Gastroesophageal sphincter (tissue), 3 donors: ENCODE results near the gene TM9SF4.

ENCODE experiments used
- EP300 ChIP-seq: sonication (generic); formaldehyde crosslinking; IDR thresholded peaks from one replicate; pipeline ENCODE4 v1.6.1; 2017; ENCODE audit warnings: antibody characterized with exemption, mild to moderate bottlenecking
- POLR2A ChIP-seq, 2 donors: fragments of 450-650 bp; IDR thresholded peaks; one replicate each; pipeline ENCODE4 v1.6.1; 2017; ENCODE audit warnings: antibody characterized with exemption in 2 of 2, mild to moderate bottlenecking in 2 of 2, moderate library complexity in 1 of 2
- POLR2AphosphoS5 ChIP-seq: sonication (generic); formaldehyde crosslinking; IDR thresholded peaks from one replicate; pipeline ENCODE4 v1.6.1; 2017; ENCODE audit warnings: antibody characterized with exemption
- TF ChIP-seq, protein P1 (sequence below), 4 experiments: fragments of 200-600 bp in 2 of 4; fragments of 450-650 bp in 2 of 4; sonication (generic) in 1 of 4; IDR thresholded peaks; one replicate each; pipeline ENCODE4 v1.5.1; 2017 to 2019; ENCODE audit warnings: antibody characterized with exemption in 4 of 4, mild to moderate bottlenecking in 2 of 4, moderate library complexity in 2 of 4

GRCh38 chr20:32087070-32087469, 22.4 kb upstream of the TM9SF4 start:
- TF ChIP-seq POLR2A (IDR thresholded peaks at IDR 0.05): no peak
- TF ChIP-seq POLR2AphosphoS5: no peak
- TF ChIP-seq, protein P1, sequence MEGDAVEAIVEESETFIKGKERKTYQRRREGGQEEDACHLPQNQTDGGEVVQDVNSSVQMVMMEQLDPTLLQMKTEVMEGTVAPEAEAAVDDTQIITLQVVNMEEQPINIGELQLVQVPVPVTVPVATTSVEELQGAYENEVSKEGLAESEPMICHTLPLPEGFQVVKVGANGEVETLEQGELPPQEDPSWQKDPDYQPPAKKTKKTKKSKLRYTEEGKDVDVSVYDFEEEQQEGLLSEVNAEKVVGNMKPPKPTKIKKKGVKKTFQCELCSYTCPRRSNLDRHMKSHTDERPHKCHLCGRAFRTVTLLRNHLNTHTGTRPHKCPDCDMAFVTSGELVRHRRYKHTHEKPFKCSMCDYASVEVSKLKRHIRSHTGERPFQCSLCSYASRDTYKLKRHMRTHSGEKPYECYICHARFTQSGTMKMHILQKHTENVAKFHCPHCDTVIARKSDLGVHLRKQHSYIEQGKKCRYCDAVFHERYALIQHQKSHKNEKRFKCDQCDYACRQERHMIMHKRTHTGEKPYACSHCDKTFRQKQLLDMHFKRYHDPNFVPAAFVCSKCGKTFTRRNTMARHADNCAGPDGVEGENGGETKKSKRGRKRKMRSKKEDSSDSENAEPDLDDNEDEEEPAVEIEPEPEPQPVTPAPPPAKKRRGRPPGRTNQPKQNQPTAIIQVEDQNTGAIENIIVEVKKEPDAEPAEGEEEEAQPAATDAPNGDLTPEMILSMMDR (IDR thresholded peaks at IDR 0.05): no peak
- TF ChIP-seq EP300: no peak
